ENCODE data around the gene ZNF407. TPM values are rescaled to one million over a fixed set of nuclear protein-coding genes. Genes with fewer than 3 reads are reported as not detected.

ZNF407 gene
- total and polyA plus RNA-seq, 8 donors, result 2.1 to 49.0 (median 14.6) TPM

- Histone ChIP-seq H3K4me1 (no peaks in the 10 kb centered on the region), H3K9me3 (no peaks in the 10 kb centered on the region), H3K36me3 (no peaks in the 10 kb centered on the region), H3K27me3 (no peaks in the 10 kb centered on the region), H3K4me3 (no peak overlapping the region), H3K27ac (no peak overlapping the region)
- no peak for DNase-seq
- WGBS, 5 donors, result 82 to 95% (median 89%) methylated on average over 5 of the region's 5 CpGs
- no peak for TF ChIP-seq POLR2AphosphoS5 (IDR thresholded peaks at IDR 0.05)
- TF ChIP-seq EP300 (IDR thresholded peaks at IDR 0.05), result no peak
- no peak for TF ChIP-seq POLR2A (IDR thresholded peaks at IDR 0.05)
- TF ChIP-seq, protein P1, sequence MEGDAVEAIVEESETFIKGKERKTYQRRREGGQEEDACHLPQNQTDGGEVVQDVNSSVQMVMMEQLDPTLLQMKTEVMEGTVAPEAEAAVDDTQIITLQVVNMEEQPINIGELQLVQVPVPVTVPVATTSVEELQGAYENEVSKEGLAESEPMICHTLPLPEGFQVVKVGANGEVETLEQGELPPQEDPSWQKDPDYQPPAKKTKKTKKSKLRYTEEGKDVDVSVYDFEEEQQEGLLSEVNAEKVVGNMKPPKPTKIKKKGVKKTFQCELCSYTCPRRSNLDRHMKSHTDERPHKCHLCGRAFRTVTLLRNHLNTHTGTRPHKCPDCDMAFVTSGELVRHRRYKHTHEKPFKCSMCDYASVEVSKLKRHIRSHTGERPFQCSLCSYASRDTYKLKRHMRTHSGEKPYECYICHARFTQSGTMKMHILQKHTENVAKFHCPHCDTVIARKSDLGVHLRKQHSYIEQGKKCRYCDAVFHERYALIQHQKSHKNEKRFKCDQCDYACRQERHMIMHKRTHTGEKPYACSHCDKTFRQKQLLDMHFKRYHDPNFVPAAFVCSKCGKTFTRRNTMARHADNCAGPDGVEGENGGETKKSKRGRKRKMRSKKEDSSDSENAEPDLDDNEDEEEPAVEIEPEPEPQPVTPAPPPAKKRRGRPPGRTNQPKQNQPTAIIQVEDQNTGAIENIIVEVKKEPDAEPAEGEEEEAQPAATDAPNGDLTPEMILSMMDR (IDR thresholded peaks at IDR 0.05), result no peak
- intact Hi-C loops (cut with DNase I; ENCODE audit: low total_unique reads), result no loop called here
Observed at GRCh38 chr18:74826572-74826971, 228.9 kb downstream of the ZNF407 start.

DNA sequence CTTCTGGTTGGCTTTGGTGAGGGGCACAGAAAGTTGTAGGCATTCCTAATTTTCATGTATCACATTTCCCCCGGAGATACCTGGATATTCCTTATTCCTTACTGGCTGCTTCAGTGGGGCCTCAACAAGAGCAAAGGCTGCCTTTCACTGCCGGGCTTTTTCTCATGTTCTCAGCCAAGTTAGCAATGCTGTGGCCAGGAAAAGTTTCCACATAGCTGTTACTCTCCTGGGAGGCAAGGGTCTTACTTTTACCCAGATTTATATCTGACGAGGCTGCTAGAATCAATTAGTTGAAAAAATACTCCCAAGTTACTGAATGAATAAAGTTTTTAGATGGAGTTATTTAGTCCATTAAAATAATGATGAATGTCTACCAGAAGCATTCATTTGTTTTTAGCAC, 230.5 kb downstream of the ZNF407 start:
- DNase-seq, result no peak
- WGBS, 5 donors, result 78 to 89% (median 84%) methylated on average over 3 of the region's 3 CpGs
- Histone ChIP-seq H3K27ac (no peak overlapping the region), H3K4me3 (no peak overlapping the region), H3K27me3 (no peaks in the 10 kb centered on the region), H3K36me3 (no peaks in the 10 kb centered on the region), H3K9me3 (no peaks in the 10 kb centered on the region), H3K4me1 (no peaks in the 10 kb centered on the region)
- intact Hi-C loops (cut with DNase I; ENCODE audit: low total_unique reads), result no loop called here
- TF ChIP-seq POLR2AphosphoS5 (IDR thresholded peaks at IDR 0.05) (no peak), POLR2A (IDR thresholded peaks at IDR 0.05) (no peak), EP300 (IDR thresholded peaks at IDR 0.05) (no peak)
- TF ChIP-seq, protein P1 (IDR thresholded peaks at IDR 0.05), result no peak

- 93 to 96% (median 94%) methylated on average over 13 of the region's 13 CpGs for WGBS, 5 donors
- H3K9me3 ChIP-seq, result no peaks in the 10 kb centered on the region
- no peak for DNase-seq
Observed at GRCh38 chr18:74831571-74832250, 234.0 kb downstream of the ZNF407 start.

GRCh38 chr18:74832381-74832780, 234.7 kb downstream of the ZNF407 start:
- peaks cover 0 to 12% (median 8%) of the 10 kb centered on the region in 4 donors for H3K4me1 ChIP-seq
- TF ChIP-seq, protein P1 (IDR thresholded peaks at IDR 0.05), result no peak
- no peak for TF ChIP-seq EP300 (IDR thresholded peaks at IDR 0.05)
- H3K27ac ChIP-seq, result no peak overlapping the region
- H3K36me3 ChIP-seq, result no peaks in the 10 kb centered on the region
- no peaks in the 10 kb centered on the region for H3K27me3 ChIP-seq
- H3K9me3 ChIP-seq, result no peaks in the 10 kb centered on the region
- intact Hi-C loops (cut with DNase I; ENCODE audit: low total_unique reads), result no loop called here
- H3K4me3 ChIP-seq, result no peak overlapping the region
- DNase-seq, result no peak

More at GRCh38 chr18:74831571-74832250, 234.0 kb downstream of the ZNF407 start:
- H3K36me3 ChIP-seq, result no peaks in the 10 kb centered on the region
- H3K4me3 ChIP-seq, result no peak overlapping the region
- H3K4me1 ChIP-seq, result peaks cover 0 to 9% (median 7%) of the 10 kb centered on the region in 4 donors
- TF ChIP-seq POLR2AphosphoS5 (IDR thresholded peaks at IDR 0.05), result no peak
- no peak for TF ChIP-seq POLR2A (IDR thresholded peaks at IDR 0.05)
- TF ChIP-seq, protein P1 (IDR thresholded peaks at IDR 0.05), result no peak
- TF ChIP-seq EP300 (IDR thresholded peaks at IDR 0.05), result no peak
- intact Hi-C loops (cut with DNase I; ENCODE audit: low total_unique reads), result no loop called here
- no peaks in the 10 kb centered on the region for H3K27me3 ChIP-seq
- H3K27ac ChIP-seq, result no peak overlapping the region

All from stomach (tissue), 9 donors.